PC-9 (cell line): Measurements from ENCODE around the gene DYNC1H1. TPM values are rescaled to one million over a fixed set of nuclear protein-coding genes. Genes with fewer than 3 reads are reported as not detected.

ENCODE experiments used
- BruUV-seq: library from RNA; stranded (reverse); fragments of 400-500 nt; replicated peaks from 2 replicates; lab custom pipeline; 2021; lab: Mats Ljungman, UMichigan
- CTCF ChIA-PET: fragments of 300-600 bp; sonication (Branson Sonifier 250); formaldehyde crosslinking; loops from one replicate; lab custom pipeline; 2022; ENCODE audit warnings: antibody characterized with exemption; lab: Charles Lee
- POLR2A ChIA-PET: fragments of 300-600 bp; sonication (Branson Sonifier 250); formaldehyde crosslinking; loops from one replicate; lab custom pipeline; 2022; ENCODE audit warnings: antibody characterized with exemption; ENCODE audit not compliant: unreplicated experiment; lab: Charles Lee
- DNase-seq, 2 experiments: peaks; one replicate each; pipeline versions ENCODE4 v3.0.0 to v3.0.0-alpha.2; 2015 to 2022; ENCODE audit warnings: mixed read lengths in 1 of 2
- H2AFZ ChIP-seq: fragments of 200-600 bp; sonication (generic); 2 replicates; pipeline ENCODE4 v1.8.1; 2017; ENCODE audit warnings: antibody characterized with exemption
- H3F3A ChIP-seq: fragments of 200-600 bp; sonication (generic); 2 replicates; pipeline ENCODE4 v1.8.1; 2017; ENCODE audit warnings: antibody characterized with exemption, mild to moderate bottlenecking, low read depth; ENCODE audit not compliant: insufficient read depth
- H3K27ac ChIP-seq: fragments of 200-600 bp; sonication (generic); 2 replicates; pipeline ENCODE4 v1.6.1; 2016; ENCODE audit warnings: mixed run types
- H3K27me3 ChIP-seq: fragments of 200-600 bp; sonication (generic); 2 replicates; pipeline ENCODE4 v1.6.1; 2016; ENCODE audit warnings: low read depth, mixed run types; ENCODE audit not compliant: insufficient read depth
- H3K36me3 ChIP-seq: fragments of 200-600 bp; sonication (generic); 2 replicates; pipeline ENCODE4 v1.6.1; 2016; ENCODE audit warnings: low read depth, mixed run types
- H3K4me1 ChIP-seq: fragments of 200-600 bp; sonication (generic); replicated peaks from 2 replicates; pipeline ENCODE4 v1.6.1; 2016; ENCODE audit warnings: mixed run types; ENCODE audit not compliant: insufficient read depth
- H3K4me2 ChIP-seq: fragments of 200-600 bp; sonication (generic); 2 replicates; pipeline ENCODE4 v1.6.1; 2017; ENCODE audit warnings: mixed run types
- H3K4me3 ChIP-seq: fragments of 200-600 bp; sonication (generic); 2 replicates; pipeline ENCODE4 v1.6.1; 2016; ENCODE audit warnings: mixed run types
- H3K79me2 ChIP-seq: fragments of 200-600 bp; sonication (generic); 2 replicates; pipeline ENCODE4 v1.6.1; 2017; ENCODE audit warnings: low read depth, mixed run types
- H3K9me2 ChIP-seq: fragments of 200-600 bp; sonication (generic); 2 replicates; pipeline ENCODE4 v1.8.1; 2017; ENCODE audit warnings: mild to moderate bottlenecking; ENCODE audit not compliant: insufficient read depth
- H3K9me3 ChIP-seq: fragments of 200-600 bp; sonication (generic); 2 replicates; pipeline ENCODE4 v1.8.1; 2016; ENCODE audit warnings: low read depth; ENCODE audit not compliant: insufficient read depth
- H4K20me1 ChIP-seq: fragments of 200-600 bp; sonication (generic); 2 replicates; pipeline ENCODE4 v1.8.1; 2017; ENCODE audit not compliant: insufficient read depth
- CTCF ChIP-seq: fragments of 200-600 bp; sonication (generic); conservative IDR thresholded peaks from 2 replicates; pipeline ENCODE4 v1.6.1; 2017; ENCODE audit warnings: mixed run types, antibody characterized with exemption, mild to moderate bottlenecking, moderate library complexity
- EZH2 ChIP-seq: fragments of 200-600 bp; sonication (generic); IDR thresholded peaks from 2 replicates; pipeline ENCODE4 v1.8.0; 2017; ENCODE audit warnings: antibody characterized with exemption, low read depth
- intact Hi-C: fragments of 100-400 bp; cut with micrococcal nuclease; formaldehyde crosslinking; loops from one replicate; pipeline ENCODE4 v1.10.0; 2022; ENCODE audit not compliant: unreplicated experiment
- total RNA-seq: library from RNA; stranded (reverse); gene quantifications from 2 replicates; pipeline ENCODE4 v1.2.3, GENCODE V29; 2021

Gene DYNC1H1
- total RNA-seq, 1 experiment from 2014 or later, result 1,268 TPM

DNA sequence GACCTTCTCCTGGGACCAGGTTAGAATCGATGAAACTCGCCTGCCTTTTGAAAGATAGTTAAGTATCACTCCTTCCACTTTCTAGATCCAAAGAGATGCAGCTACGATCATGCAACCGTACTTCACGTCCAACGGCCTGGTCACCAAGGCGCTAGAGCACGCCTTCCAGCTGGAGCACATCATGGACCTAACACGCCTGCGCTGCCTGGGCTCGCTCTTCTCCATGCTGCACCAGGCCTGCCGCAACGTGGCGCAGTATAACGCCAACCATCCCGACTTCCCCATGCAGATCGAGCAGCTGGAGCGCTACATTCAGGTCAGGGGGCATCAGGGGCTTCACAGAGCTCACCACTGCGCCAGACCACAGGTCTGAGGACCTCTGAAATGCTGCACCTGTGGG, 51.4 kb downstream of the DYNC1H1 start:
- peaks cover 6% of the 10 kb centered on the region; the same call in 1 of the 2 replicates for H3K79me2 ChIP-seq
- no peaks in the 10 kb centered on the region for H3K9me2 ChIP-seq
- peaks cover 23% of the 10 kb centered on the region for H3K4me1 ChIP-seq
- no peak overlapping the region for H3K27ac ChIP-seq
- H3K36me3 ChIP-seq, result peaks cover 86% of the 10 kb centered on the region
- ChIA-PET CTCF (no interaction called here), POLR2A (interaction anchor here (0.7 kb wide), 1 partner anchor 27 kb away, joined by 3 read pairs; no protein-coding TSS in a partner anchor)
- no peak overlapping the region for H3K4me2 ChIP-seq
- H2AFZ ChIP-seq, result no peak overlapping the region
- DNase-seq, result no peak
- no peak overlapping the region for H3K4me3 ChIP-seq
- no peaks in the 10 kb centered on the region for H3K27me3 ChIP-seq
- no TSS peak for BruUV-seq
- peaks cover 73% of the 10 kb centered on the region for H3F3A ChIP-seq
- no peaks in the 10 kb centered on the region for H3K9me3 ChIP-seq
- intact Hi-C loops, result no loop called here
- H4K20me1 ChIP-seq, result peaks cover 14% of the 10 kb centered on the region
- no peak for TF ChIP-seq CTCF
- no peak for TF ChIP-seq EZH2

DNA sequence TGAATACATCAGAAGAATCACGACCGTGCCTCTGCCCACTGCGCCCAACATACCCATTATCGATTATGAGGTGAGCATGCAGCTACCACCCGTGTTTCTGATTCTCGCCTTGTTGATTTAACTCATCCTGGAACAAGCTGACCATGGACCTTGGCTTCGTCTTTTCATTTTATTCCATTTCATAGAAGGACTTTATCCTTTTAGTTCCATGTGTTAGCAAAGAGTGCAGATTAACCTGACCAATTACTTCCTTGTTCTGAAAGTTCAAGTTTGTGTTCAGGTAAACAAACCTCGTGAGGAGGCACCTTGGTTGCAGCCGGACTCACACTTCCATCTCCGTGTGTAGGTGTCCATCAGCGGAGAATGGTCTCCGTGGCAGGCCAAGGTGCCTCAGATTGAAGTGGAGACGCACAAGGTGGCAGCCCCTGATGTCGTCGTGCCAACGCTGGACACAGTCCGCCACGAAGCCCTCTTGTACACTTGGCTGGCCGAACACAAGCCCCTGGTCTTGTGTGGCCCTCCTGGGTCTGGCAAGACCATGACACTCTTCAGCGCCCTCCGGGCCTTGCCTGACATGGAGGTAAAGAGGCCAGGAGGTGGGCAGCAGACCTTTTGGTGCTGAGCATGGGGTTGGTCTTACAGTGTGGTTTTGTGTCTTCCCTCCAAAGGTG, 52.2 kb downstream of the DYNC1H1 start:
- H2AFZ ChIP-seq, result no peak overlapping the region
- peaks cover 14% of the 10 kb centered on the region; the same call in 1 of the 2 replicates for H4K20me1 ChIP-seq
- peaks cover 86% of the 10 kb centered on the region for H3K36me3 ChIP-seq
- peaks cover 30% of the 10 kb centered on the region for H3K4me1 ChIP-seq
- no peaks in the 10 kb centered on the region for H3K9me3 ChIP-seq
- ChIA-PET CTCF (no interaction called here), POLR2A (no interaction called here)
- no peaks in the 10 kb centered on the region for H3K27me3 ChIP-seq
- peaks cover 80% of the 10 kb centered on the region for H3F3A ChIP-seq
- TSS peak; percentile 2 for BruUV-seq
- no peak overlapping the region for H3K4me2 ChIP-seq
- no peaks in the 10 kb centered on the region for H3K9me2 ChIP-seq
- H3K79me2 ChIP-seq, result peaks cover 6% of the 10 kb centered on the region; the same call in 1 of the 2 replicates
- DNase-seq, result no peak
- H3K27ac ChIP-seq, result no peak overlapping the region
- no peak overlapping the region for H3K4me3 ChIP-seq
- TF ChIP-seq CTCF (no peak), EZH2 (no peak)
- intact Hi-C loops, result no loop called here

DNA sequence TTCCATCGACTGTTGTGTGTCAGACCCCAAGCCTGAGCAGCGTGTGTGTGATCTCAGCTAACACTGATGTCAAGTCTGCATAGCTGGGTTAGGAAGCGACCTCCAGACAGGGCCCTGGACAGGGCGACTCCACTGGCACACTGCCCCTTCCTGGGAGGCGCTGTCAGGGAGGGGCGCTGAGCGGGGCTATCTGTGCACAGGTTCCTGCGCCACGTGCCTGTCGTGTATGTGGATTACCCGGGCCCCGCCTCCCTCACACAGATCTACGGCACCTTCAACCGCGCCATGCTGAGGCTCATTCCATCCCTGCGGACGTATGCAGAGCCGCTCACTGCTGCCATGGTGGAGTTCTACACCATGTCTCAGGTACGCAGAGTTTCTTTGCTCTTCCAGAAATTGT, 53.9 kb downstream of the DYNC1H1 start:
- POLR2A ChIA-PET, result interaction anchor here (0.8 kb wide), 1 partner anchor 12 kb away, joined by 6 read pairs; no protein-coding TSS in a partner anchor
- no peak overlapping the region for H3K27ac ChIP-seq
- no peaks in the 10 kb centered on the region for H3K79me2 ChIP-seq
- H3F3A ChIP-seq, result peaks cover 82% of the 10 kb centered on the region
- H3K27me3 ChIP-seq, result no peaks in the 10 kb centered on the region
- H3K36me3 ChIP-seq, result peaks cover 84% of the 10 kb centered on the region
- no peak overlapping the region for H2AFZ ChIP-seq
- no peaks in the 10 kb centered on the region for H3K9me3 ChIP-seq
- no peak overlapping the region for H3K4me3 ChIP-seq
- peaks cover 14% of the 10 kb centered on the region; the same call in 1 of the 2 replicates for H4K20me1 ChIP-seq
- CTCF ChIA-PET, result no interaction called here
- TF ChIP-seq EZH2 (no peak), CTCF (no peak)
- no peaks in the 10 kb centered on the region for H3K9me2 ChIP-seq
- intact Hi-C loops, result no loop called here
- DNase-seq, result no peak
- H3K4me2 ChIP-seq, result no peak overlapping the region
- H3K4me1 ChIP-seq, result peaks cover 30% of the 10 kb centered on the region
- BruUV-seq, result no TSS peak
